OCI-M2 (cell line): ENCODE results near the gene EIF4G1.

ENCODE experiments used
- DNase-seq: peaks from one replicate; lab custom pipeline; 2025; ENCODE audit not compliant: unreplicated experiment; lab: John Stamatoyannopoulos, UW

The EIF4G1 gene

GRCh38 chr3:184306341-184306972, 7.9 kb upstream of the EIF4G1 start:
- DNase-seq, result no peak

GRCh38 chr3:184307915-184308314, 6.5 kb upstream of the EIF4G1 start:
- no peak for DNase-seq

- DNase-seq, result no peak
Observed at GRCh38 chr3:184308744-184309143, 5.7 kb upstream of the EIF4G1 start.

- DNase-seq, result no peak
Observed at GRCh38 chr3:184311633-184312032, 2.8 kb upstream of the EIF4G1 start.

GRCh38 chr3:184314700-184315542, 515 bp downstream of the EIF4G1 start:
- no peak for DNase-seq

- no peak for DNase-seq
Observed at GRCh38 chr3:184315543-184315867, 1.1 kb downstream of the EIF4G1 start.

GRCh38 chr3:184315871-184316661, 1.7 kb downstream of the EIF4G1 start:
- no peak for DNase-seq

- DNase-seq, result no peak
Observed at GRCh38 chr3:184316792-184317191, 2.4 kb downstream of the EIF4G1 start.

- no peak for DNase-seq
Observed at GRCh38 chr3:184317201-184317600, 2.8 kb downstream of the EIF4G1 start.

GRCh38 chr3:184320104-184320445, 5.7 kb downstream of the EIF4G1 start:
- DNase-seq, result no peak

- no peak for DNase-seq
Observed at GRCh38 chr3:184321666-184322065, 7.3 kb downstream of the EIF4G1 start.

- no peak for DNase-seq
Observed at GRCh38 chr3:184322731-184323487, 8.5 kb downstream of the EIF4G1 start.

GRCh38 chr3:184323696-184324095, 9.3 kb downstream of the EIF4G1 start:
- no peak for DNase-seq

- DNase-seq, result no peak
Observed at GRCh38 chr3:184325269-184325668, 10.9 kb downstream of the EIF4G1 start.

GRCh38 chr3:184325715-184326369, 11.4 kb downstream of the EIF4G1 start:
- no peak for DNase-seq

GRCh38 chr3:184327171-184327570, 12.8 kb downstream of the EIF4G1 start:
- no peak for DNase-seq

- no peak for DNase-seq
Observed at GRCh38 chr3:184328516-184328915, 14.1 kb downstream of the EIF4G1 start.

GRCh38 chr3:184332370-184333090, 18.1 kb downstream of the EIF4G1 start:
- DNase-seq, result no peak

GRCh38 chr3:184333190-184333589, 18.8 kb downstream of the EIF4G1 start:
- no peak for DNase-seq

- DNase-seq, result no peak
Observed at GRCh38 chr3:184333700-184334099, 19.3 kb downstream of the EIF4G1 start.
